ENCODE measurements around the gene UBE2M. TPM values are rescaled to one million over a fixed set of nuclear protein-coding genes. Genes with fewer than 3 reads are reported as not detected.
"Not testable (repeated sequence)": the region's sequence is repeated elsewhere in the genome, so short reads cannot be mapped to it uniquely, and the experiment has no call there.

Gene UBE2M
- polyA plus RNA-seq, 1 donor from 2014 or later: 138 TPM

DNA sequence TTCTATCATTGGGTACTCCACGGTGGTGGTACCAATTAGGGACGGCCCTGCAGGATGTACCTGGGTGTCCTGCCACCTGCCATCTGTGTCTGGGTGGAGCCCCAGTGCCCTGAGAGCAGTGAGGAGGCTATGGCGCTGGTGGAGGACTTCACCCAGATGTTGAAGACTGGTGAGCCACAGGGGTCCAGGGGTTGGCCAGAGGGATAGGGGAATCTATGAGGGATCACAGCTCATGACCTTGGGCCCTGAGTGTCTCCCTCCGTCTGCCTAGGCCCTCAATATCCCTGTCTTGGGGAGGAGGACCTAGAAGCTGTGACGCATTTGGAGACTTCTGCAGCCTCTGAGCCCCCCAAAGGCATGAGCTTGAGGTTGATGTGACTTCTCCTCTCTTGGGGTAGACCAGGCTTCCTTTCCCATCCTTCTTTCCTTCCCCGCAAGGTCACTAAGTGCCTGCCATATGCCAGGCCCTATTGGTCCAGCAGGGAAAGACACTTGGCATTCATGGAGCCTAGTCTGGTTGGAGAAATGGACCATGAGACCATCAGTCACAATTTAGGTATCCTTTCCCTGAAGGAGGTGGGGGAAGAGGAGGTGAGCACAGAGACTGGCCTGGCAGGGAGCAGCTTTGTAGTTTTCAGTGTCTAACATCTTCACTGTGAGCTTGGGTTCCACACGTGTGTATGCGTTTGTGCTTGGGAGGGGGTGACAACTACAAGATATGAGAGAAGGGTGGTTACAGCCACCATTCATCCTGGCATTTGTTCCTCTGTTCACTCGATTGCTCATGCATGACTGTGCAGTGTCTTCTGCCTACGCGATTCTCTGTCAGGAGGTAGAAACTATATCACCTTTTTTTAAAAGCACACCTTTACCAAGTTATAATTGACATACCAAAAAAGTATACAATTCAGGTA lies 19.9 kb upstream of the UBE2M start:
- H3F3A ChIP-seq (ENCODE audit: insufficient read depth, low read length, poor library complexity, severe bottlenecking): no peaks in the 10 kb centered on the region
- H3K27me3 ChIP-seq (ENCODE audit: insufficient read depth, low read depth, low read length): no peaks in the 10 kb centered on the region
- H3K79me2 ChIP-seq (replicated peaks; ENCODE audit: insufficient read depth, low read length): peaks cover 28% of the 10 kb centered on the region
- H2AFZ ChIP-seq (ENCODE audit: low read depth, low read length): no peak overlapping the region
- H3K9me2 ChIP-seq (ENCODE audit: insufficient read depth, low read length): no peaks in the 10 kb centered on the region
- no peaks in the 10 kb centered on the region for H3K36me3 ChIP-seq (ENCODE audit: insufficient read depth, low read length)
- no peak overlapping the region for H3K9ac ChIP-seq (ENCODE audit: low read length)
- no peak overlapping the region for H3K27ac ChIP-seq (ENCODE audit: low read length)
- no peaks in the 10 kb centered on the region for H4K20me1 ChIP-seq (ENCODE audit: insufficient read depth)
- no peaks in the 10 kb centered on the region for H3K9me3 ChIP-seq (ENCODE audit: low read length)
- TF ChIP-seq POLR2AphosphoS5 (IDR thresholded peaks at IDR 0.05) (no peak), EZH2 (IDR thresholded peaks at IDR 0.05; ENCODE audit: borderline replicate concordance, insufficient read depth, low read length, poor library complexity, severe bottlenecking) (no peak), EP300 (conservative IDR thresholded peaks at IDR 0.05; ENCODE audit: poor library complexity, severe bottlenecking) (no peak), RAD21 (conservative IDR thresholded peaks at IDR 0.05) (no peak), TAF1 (IDR thresholded peaks at IDR 0.05; ENCODE audit: low read depth) (no peak), SMC3 (conservative IDR thresholded peaks at IDR 0.05; ENCODE audit: poor library complexity) (no peak), MXI1 (conservative IDR thresholded peaks at IDR 0.05; ENCODE audit: poor library complexity, severe bottlenecking) (no peak)
- TF ChIP-seq, protein P1, sequence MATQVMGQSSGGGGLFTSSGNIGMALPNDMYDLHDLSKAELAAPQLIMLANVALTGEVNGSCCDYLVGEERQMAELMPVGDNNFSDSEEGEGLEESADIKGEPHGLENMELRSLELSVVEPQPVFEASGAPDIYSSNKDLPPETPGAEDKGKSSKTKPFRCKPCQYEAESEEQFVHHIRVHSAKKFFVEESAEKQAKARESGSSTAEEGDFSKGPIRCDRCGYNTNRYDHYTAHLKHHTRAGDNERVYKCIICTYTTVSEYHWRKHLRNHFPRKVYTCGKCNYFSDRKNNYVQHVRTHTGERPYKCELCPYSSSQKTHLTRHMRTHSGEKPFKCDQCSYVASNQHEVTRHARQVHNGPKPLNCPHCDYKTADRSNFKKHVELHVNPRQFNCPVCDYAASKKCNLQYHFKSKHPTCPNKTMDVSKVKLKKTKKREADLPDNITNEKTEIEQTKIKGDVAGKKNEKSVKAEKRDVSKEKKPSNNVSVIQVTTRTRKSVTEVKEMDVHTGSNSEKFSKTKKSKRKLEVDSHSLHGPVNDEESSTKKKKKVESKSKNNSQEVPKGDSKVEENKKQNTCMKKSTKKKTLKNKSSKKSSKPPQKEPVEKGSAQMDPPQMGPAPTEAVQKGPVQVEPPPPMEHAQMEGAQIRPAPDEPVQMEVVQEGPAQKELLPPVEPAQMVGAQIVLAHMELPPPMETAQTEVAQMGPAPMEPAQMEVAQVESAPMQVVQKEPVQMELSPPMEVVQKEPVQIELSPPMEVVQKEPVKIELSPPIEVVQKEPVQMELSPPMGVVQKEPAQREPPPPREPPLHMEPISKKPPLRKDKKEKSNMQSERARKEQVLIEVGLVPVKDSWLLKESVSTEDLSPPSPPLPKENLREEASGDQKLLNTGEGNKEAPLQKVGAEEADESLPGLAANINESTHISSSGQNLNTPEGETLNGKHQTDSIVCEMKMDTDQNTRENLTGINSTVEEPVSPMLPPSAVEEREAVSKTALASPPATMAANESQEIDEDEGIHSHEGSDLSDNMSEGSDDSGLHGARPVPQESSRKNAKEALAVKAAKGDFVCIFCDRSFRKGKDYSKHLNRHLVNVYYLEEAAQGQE (IDR thresholded peaks at IDR 0.05; ENCODE audit: borderline replicate concordance): no peak
- TF ChIP-seq, protein P2, sequence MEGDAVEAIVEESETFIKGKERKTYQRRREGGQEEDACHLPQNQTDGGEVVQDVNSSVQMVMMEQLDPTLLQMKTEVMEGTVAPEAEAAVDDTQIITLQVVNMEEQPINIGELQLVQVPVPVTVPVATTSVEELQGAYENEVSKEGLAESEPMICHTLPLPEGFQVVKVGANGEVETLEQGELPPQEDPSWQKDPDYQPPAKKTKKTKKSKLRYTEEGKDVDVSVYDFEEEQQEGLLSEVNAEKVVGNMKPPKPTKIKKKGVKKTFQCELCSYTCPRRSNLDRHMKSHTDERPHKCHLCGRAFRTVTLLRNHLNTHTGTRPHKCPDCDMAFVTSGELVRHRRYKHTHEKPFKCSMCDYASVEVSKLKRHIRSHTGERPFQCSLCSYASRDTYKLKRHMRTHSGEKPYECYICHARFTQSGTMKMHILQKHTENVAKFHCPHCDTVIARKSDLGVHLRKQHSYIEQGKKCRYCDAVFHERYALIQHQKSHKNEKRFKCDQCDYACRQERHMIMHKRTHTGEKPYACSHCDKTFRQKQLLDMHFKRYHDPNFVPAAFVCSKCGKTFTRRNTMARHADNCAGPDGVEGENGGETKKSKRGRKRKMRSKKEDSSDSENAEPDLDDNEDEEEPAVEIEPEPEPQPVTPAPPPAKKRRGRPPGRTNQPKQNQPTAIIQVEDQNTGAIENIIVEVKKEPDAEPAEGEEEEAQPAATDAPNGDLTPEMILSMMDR (IDR thresholded peaks at IDR 0.05; ENCODE audit: poor library complexity, severe bottlenecking): no peak
- no peak overlapping the region for H3K4me2 ChIP-seq (ENCODE audit: low read length)
- H3K4me3 ChIP-seq (ENCODE audit: low read length): no peak overlapping the region

DNA sequence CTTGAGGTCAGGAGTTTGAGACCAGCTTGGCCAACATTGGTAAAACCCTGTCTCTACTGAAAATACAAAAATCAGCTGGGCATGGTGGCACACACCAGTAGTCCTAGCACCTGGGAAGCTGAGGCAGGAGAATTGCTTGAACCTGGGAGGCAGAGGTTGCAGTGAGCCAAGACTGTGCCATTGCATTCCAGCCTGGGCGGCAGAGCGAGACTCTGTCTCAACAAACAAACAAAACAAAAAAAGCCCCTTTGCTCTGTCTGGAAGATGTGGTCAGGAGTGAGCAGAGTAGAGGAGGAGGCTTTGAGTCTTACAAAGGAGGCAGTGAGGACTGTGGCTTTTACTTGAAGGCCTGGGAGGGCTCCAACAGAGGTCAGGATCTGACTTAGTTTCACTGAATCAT lies 19.2 kb upstream of the UBE2M start:
- H3K9me3 ChIP-seq (ENCODE audit: low read length); H3K4me2 ChIP-seq (ENCODE audit: low read length); H3K9me2 ChIP-seq (ENCODE audit: insufficient read depth, low read length); H3K27ac ChIP-seq (ENCODE audit: low read length); H2AFZ ChIP-seq (ENCODE audit: low read depth, low read length); H3K36me3 ChIP-seq (ENCODE audit: insufficient read depth, low read length); H3K27me3 ChIP-seq (ENCODE audit: insufficient read depth, low read depth, low read length); H4K20me1 ChIP-seq (ENCODE audit: insufficient read depth); H3K4me3 ChIP-seq (ENCODE audit: low read length); H3K9ac ChIP-seq (ENCODE audit: low read length); H3F3A ChIP-seq (ENCODE audit: insufficient read depth, low read length, poor library complexity, severe bottlenecking): not testable (repeated sequence)
- peaks cover 28% of the 10 kb centered on the region for H3K79me2 ChIP-seq (replicated peaks; ENCODE audit: insufficient read depth, low read length)

Measured in neural cell (in vitro differentiated cells).